DND-41 (cell line): ENCODE results near the gene LHFPL4.

Source experiments
- ATAC-seq: fragments of 200-7000 bp; cut with Tn5 transposase; 3 replicates; pipeline ENCODE4 v1.9.1; 2021; ENCODE audit warnings: low read depth; ENCODE audit not compliant: insufficient read depth
- DNase-seq: peaks from one replicate; pipeline ENCODE4 v3.0.0-alpha.2; 2020
- H2AFZ ChIP-seq: 2 replicates; pipeline ENCODE4 v1.6.0; 2012; ENCODE audit warnings: low read depth, low read length
- H3K27ac ChIP-seq: 2 replicates; pipeline ENCODE4 v1.5.1; 2012; ENCODE audit warnings: low read length, inconsistent platforms
- H3K27me3 ChIP-seq: fragments of 200-600 bp; sonication (generic); 2 replicates; pipeline ENCODE4 v1.6.0; 2012; ENCODE audit warnings: low read length, mild to moderate bottlenecking, inconsistent platforms; ENCODE audit not compliant: insufficient read depth, poor library complexity
- H3K36me3 ChIP-seq: 2 replicates; pipeline ENCODE4 v1.5.1; 2012; ENCODE audit warnings: low read length, inconsistent platforms; ENCODE audit not compliant: insufficient read depth
- H3K4me1 ChIP-seq: 2 replicates; pipeline ENCODE4 v1.5.1; 2012; ENCODE audit warnings: mild to moderate bottlenecking, low read length; ENCODE audit not compliant: insufficient read depth
- H3K4me2 ChIP-seq: 2 replicates; pipeline ENCODE4 v1.6.0; 2012; ENCODE audit warnings: mild to moderate bottlenecking, moderate library complexity, low read length, inconsistent platforms; ENCODE audit not compliant: insufficient read depth
- H3K4me3 ChIP-seq, 2 experiments: fragments of 200-600 bp in 1 of 2; shearing (Covaris generic) in 1 of 2; 2 replicates each; pipeline ENCODE4 v1.5.1; 2012 to 2016; ENCODE audit warnings: inconsistent platforms in 2 of 2, low read length in 2 of 2, mild to moderate bottlenecking in 2 of 2, low read depth in 1 of 2, moderate library complexity in 1 of 2
- H3K79me2 ChIP-seq: 2 replicates; pipeline ENCODE4 v1.6.0; 2012; ENCODE audit warnings: low read length, inconsistent platforms; ENCODE audit not compliant: insufficient read depth
- H3K9ac ChIP-seq: 2 replicates; pipeline ENCODE4 v1.6.0; 2012; ENCODE audit warnings: low read depth, mild to moderate bottlenecking, inconsistent platforms, low read length, moderate library complexity
- H3K9me3 ChIP-seq: 2 replicates; pipeline ENCODE4 v1.5.1; 2012; ENCODE audit warnings: low read length, moderate library complexity, mild to moderate bottlenecking, inconsistent platforms; ENCODE audit not compliant: insufficient read depth, severe bottlenecking
- H4K20me1 ChIP-seq: 2 replicates; pipeline ENCODE4 v1.6.0; 2012; ENCODE audit warnings: low read length; ENCODE audit not compliant: insufficient read depth
- CTCF ChIP-seq: IDR thresholded peaks from 2 replicates; pipeline ENCODE4 v1.5.1; 2012; ENCODE audit warnings: borderline replicate concordance, low read length, moderate library complexity, mild to moderate bottlenecking; ENCODE audit not compliant: poor library complexity, severe bottlenecking; ENCODE audit errors: extremely low read depth
- EZH2 ChIP-seq: IDR thresholded peaks from 3 replicates; pipeline ENCODE4 v1.6.1; 2012; ENCODE audit warnings: borderline replicate concordance, low read depth, mild to moderate bottlenecking, moderate library complexity, low read length, inconsistent platforms; ENCODE audit not compliant: severe bottlenecking

Gene LHFPL4

GRCh38 chr3:9503283-9503682 lies 50.3 kb downstream of the LHFPL4 start:
- Histone ChIP-seq H3K27me3 (peaks cover 18% of the 10 kb centered on the region), H3K4me3 (no peak overlapping the region), H3K27ac (no peak overlapping the region), H3K9me3 (no peaks in the 10 kb centered on the region), H3K36me3 (no peaks in the 10 kb centered on the region), H3K4me1 (no peaks in the 10 kb centered on the region), H4K20me1 (0 out of 2 replicates have a peak, but pooled peaks cover 4% of the 10 kb centered on the region), H2AFZ (no peak overlapping the region), H3K79me2 (no peaks in the 10 kb centered on the region), H3K9ac (no peak overlapping the region), H3K4me2 (no peak overlapping the region)
- ATAC-seq (peak; percentile 84), DNase-seq (peak; percentile 80)
- TF ChIP-seq CTCF = peak; percentile 96
- no peak for TF ChIP-seq EZH2

- no peak overlapping the region for H3K9ac ChIP-seq
- H3K9me3 ChIP-seq = no peaks in the 10 kb centered on the region
- DNase-seq (no peak), ATAC-seq (no peak)
- 0 out of 2 replicates have a peak, but pooled peaks cover 4% of the 10 kb centered on the region for H4K20me1 ChIP-seq
- H2AFZ ChIP-seq = no peak overlapping the region
- no peak overlapping the region for H3K4me3 ChIP-seq
- no peak overlapping the region for H3K27ac ChIP-seq
- no peak for TF ChIP-seq EZH2
- no peak for TF ChIP-seq CTCF
- H3K36me3 ChIP-seq = no peaks in the 10 kb centered on the region
- H3K79me2 ChIP-seq = no peaks in the 10 kb centered on the region
- H3K4me1 ChIP-seq = no peaks in the 10 kb centered on the region
- H3K27me3 ChIP-seq = peaks cover 18% of the 10 kb centered on the region
- no peak overlapping the region for H3K4me2 ChIP-seq
Observed at GRCh38 chr3:9501226-9501625, 52.4 kb downstream of the LHFPL4 start.

GRCh38 chr3:9500108-9501050 lies 53.2 kb downstream of the LHFPL4 start:
- H3K9me3 ChIP-seq = no peaks in the 10 kb centered on the region
- peak; percentile 66 for TF ChIP-seq EZH2
- peak; percentile 75 for TF ChIP-seq CTCF
- H2AFZ ChIP-seq = no peak overlapping the region
- peaks cover 18% of the 10 kb centered on the region for H3K27me3 ChIP-seq
- no peaks in the 10 kb centered on the region for H3K36me3 ChIP-seq
- no peaks in the 10 kb centered on the region for H3K79me2 ChIP-seq
- no peak overlapping the region for H3K4me2 ChIP-seq
- no peak overlapping the region for H3K27ac ChIP-seq
- H4K20me1 ChIP-seq = 0 out of 2 replicates have a peak, but pooled peaks cover 4% of the 10 kb centered on the region
- no peaks in the 10 kb centered on the region for H3K4me1 ChIP-seq
- H3K9ac ChIP-seq = no peak overlapping the region
- peak; percentile 80 for ATAC-seq
- peak; percentile 67 for DNase-seq
- H3K4me3 ChIP-seq = no peak overlapping the region
